ENCODE data around the gene PARVB. TPM values are rescaled to one million over a fixed set of nuclear protein-coding genes. Genes with fewer than 3 reads are reported as not detected.

Gene PARVB
- total RNA-seq, 1 donor from 2014 or later: 94.6 TPM

- H3K36me3 ChIP-seq (ENCODE audit: control insufficient read depth, insufficient read depth, low read length): no peaks in the 10 kb centered on the region
- TF ChIP-seq CTCF (IDR thresholded peaks at IDR 0.05; ENCODE audit: insufficient read depth, low read length, poor library complexity, severe bottlenecking): no peak
- no peak overlapping the region for H3K4me3 ChIP-seq (ENCODE audit: low read depth, low read length)
- no peaks in the 10 kb centered on the region for H3K27me3 ChIP-seq (ENCODE audit: control insufficient read depth, insufficient read depth, low read length)
- DNase-seq (ENCODE audit: low read depth): no peak
Observed at GRCh38 chr22:44030051-44030701, 6.1 kb downstream of the PARVB start.

- H3K36me3 ChIP-seq (ENCODE audit: control insufficient read depth, insufficient read depth, low read length): no peaks in the 10 kb centered on the region
- no peak for DNase-seq (ENCODE audit: low read depth)
- no peaks in the 10 kb centered on the region for H3K27me3 ChIP-seq (ENCODE audit: control insufficient read depth, insufficient read depth, low read length)
- H3K4me3 ChIP-seq (ENCODE audit: low read depth, low read length): no peak overlapping the region
- TF ChIP-seq CTCF (IDR thresholded peaks at IDR 0.05; ENCODE audit: insufficient read depth, low read length, poor library complexity, severe bottlenecking): no peak
Observed at GRCh38 chr22:44030702-44031082, 6.6 kb downstream of the PARVB start.

GRCh38 chr22:44031158-44031952 lies 7.3 kb downstream of the PARVB start:
- DNase-seq (ENCODE audit: low read depth): no peak
- Histone ChIP-seq H3K27me3 (ENCODE audit: control insufficient read depth, insufficient read depth, low read length) (no peaks in the 10 kb centered on the region), H3K36me3 (ENCODE audit: control insufficient read depth, insufficient read depth, low read length) (no peaks in the 10 kb centered on the region), H3K4me3 (ENCODE audit: low read depth, low read length) (no peak overlapping the region)
- no peak for TF ChIP-seq CTCF (IDR thresholded peaks at IDR 0.05; ENCODE audit: insufficient read depth, low read length, poor library complexity, severe bottlenecking)

GRCh38 chr22:44032126-44032730 lies 8.1 kb downstream of the PARVB start:
- H3K27me3 ChIP-seq (ENCODE audit: control insufficient read depth, insufficient read depth, low read length): no peaks in the 10 kb centered on the region
- H3K36me3 ChIP-seq (ENCODE audit: control insufficient read depth, insufficient read depth, low read length): no peaks in the 10 kb centered on the region
- no peak for DNase-seq (ENCODE audit: low read depth)
- no peak for TF ChIP-seq CTCF (IDR thresholded peaks at IDR 0.05; ENCODE audit: insufficient read depth, low read length, poor library complexity, severe bottlenecking)
- no peak overlapping the region for H3K4me3 ChIP-seq (ENCODE audit: low read depth, low read length)

GRCh38 chr22:44033287-44033686 lies 9.2 kb downstream of the PARVB start:
- no peak for TF ChIP-seq CTCF (IDR thresholded peaks at IDR 0.05; ENCODE audit: insufficient read depth, low read length, poor library complexity, severe bottlenecking)
- no peaks in the 10 kb centered on the region for H3K27me3 ChIP-seq (ENCODE audit: control insufficient read depth, insufficient read depth, low read length)
- DNase-seq (ENCODE audit: low read depth): no peak
- H3K4me3 ChIP-seq (ENCODE audit: low read depth, low read length): no peak overlapping the region
- H3K36me3 ChIP-seq (ENCODE audit: control insufficient read depth, insufficient read depth, low read length): no peaks in the 10 kb centered on the region
